NCI-H69 (cell line): Measurements from ENCODE around the gene RTCA.
"Not testable (repeated sequence)": the region's sequence is repeated elsewhere in the genome, so short reads cannot be mapped to it uniquely, and the experiment has no call there.

ENCODE experiments used
- DNase-seq: peaks from one replicate; lab custom pipeline; 2025; lab: John Stamatoyannopoulos, UW

Gene RTCA

GRCh38 chr1:100261686-100262085 is 4.3 kb upstream of the RTCA start:
- no peak for DNase-seq

GRCh38 chr1:100264081-100264480 is 1.9 kb upstream of the RTCA start:
- not testable (repeated sequence) for DNase-seq

GRCh38 chr1:100265562-100265930 is 470 bp upstream of the RTCA start:
- peak; percentile 64 for DNase-seq

- DNase-seq: peak; percentile 30
Observed at GRCh38 chr1:100266741-100267140, 725 bp downstream of the RTCA start.

- no peak for DNase-seq
Observed at GRCh38 chr1:100267284-100267683, 1.3 kb downstream of the RTCA start.

GRCh38 chr1:100268202-100268601 is 2.2 kb downstream of the RTCA start:
- DNase-seq: no peak

- no peak for DNase-seq
Observed at GRCh38 chr1:100277866-100278265, 11.8 kb downstream of the RTCA start.

- no peak for DNase-seq
Observed at GRCh38 chr1:100279358-100279923, 13.4 kb downstream of the RTCA start.

- no peak for DNase-seq
Observed at GRCh38 chr1:100279954-100280682, 14.1 kb downstream of the RTCA start.

GRCh38 chr1:100284591-100284990 is 18.6 kb downstream of the RTCA start:
- DNase-seq: no peak

GRCh38 chr1:100287162-100287561 is 21.1 kb downstream of the RTCA start:
- no peak for DNase-seq

GRCh38 chr1:100290291-100290690 is 24.3 kb downstream of the RTCA start:
- no peak for DNase-seq

GRCh38 chr1:100292711-100293110 is 26.7 kb downstream of the RTCA start:
- DNase-seq: no peak

GRCh38 chr1:100296140-100296539 is 30.1 kb downstream of the RTCA start:
- DNase-seq: no peak

- not testable (repeated sequence) for DNase-seq
Observed at GRCh38 chr1:100296997-100297396, 31.0 kb downstream of the RTCA start.

- no peak for DNase-seq
Observed at GRCh38 chr1:100298512-100298911, 32.5 kb downstream of the RTCA start.

- DNase-seq: no peak
Observed at GRCh38 chr1:100299521-100300222, 33.7 kb downstream of the RTCA start.

- no peak for DNase-seq
Observed at GRCh38 chr1:100300691-100301090, 34.7 kb downstream of the RTCA start.

- no peak for DNase-seq
Observed at GRCh38 chr1:100302739-100303138, 36.7 kb downstream of the RTCA start.

GRCh38 chr1:100304227-100304626 is 38.2 kb downstream of the RTCA start:
- no peak for DNase-seq

- DNase-seq: no peak
Observed at GRCh38 chr1:100304921-100305320, 38.9 kb downstream of the RTCA start.

GRCh38 chr1:100305954-100306353 is 39.9 kb downstream of the RTCA start:
- no peak for DNase-seq

GRCh38 chr1:100306735-100307313 is 40.8 kb downstream of the RTCA start:
- no peak for DNase-seq
